Right lobe of liver (tissue), 6 donors: Measurements from ENCODE around the gene C11orf21. TPM values are rescaled to one million over a fixed set of nuclear protein-coding genes. Genes with fewer than 3 reads are reported as not detected.
A peak's percentile ranks its signal among the peaks of the same experiment; 100 is the strongest.

Source experiments
- ATAC-seq, 4 donors: fragments of 200-7000 bp; cut with Tn5 transposase; one replicate each; pipeline ENCODE4 v1.9.1; 2020; ENCODE audit warnings: mild to moderate bottlenecking in 4 of 4, moderate library complexity in 4 of 4
- DNase-seq, 3 donors: peaks; one replicate each; pipeline ENCODE4 v3.0.0-alpha.2; 2020
- H3K27ac ChIP-seq, 3 donors: fragments of 200-600 bp; one replicate each; pipeline ENCODE4 v1.8.0; 2022
- H3K27me3 ChIP-seq, 2 donors: fragments of 200-600 bp; one replicate each; pipeline ENCODE4 v1.8.0; 2022
- H3K36me3 ChIP-seq, 4 donors: fragments of 200-600 bp; sonication (generic) in 1 of 4; one replicate each; pipeline versions ENCODE4 v1.5.1 to v1.8.0; 2017 to 2022; ENCODE audit warnings: control low read depth in 1 of 4
- H3K4me1 ChIP-seq, 4 donors: fragments of 200-600 bp; sonication (generic) in 1 of 4; one replicate each; pipeline versions ENCODE4 v1.5.1 to v1.8.0; 2017 to 2022; ENCODE audit warnings: control low read depth in 1 of 4
- H3K4me3 ChIP-seq, 3 donors: fragments of 200-600 bp; one replicate each; pipeline ENCODE4 v1.8.0; 2022
- H3K9me3 ChIP-seq, 4 donors: fragments of 200-600 bp; sonication (generic) in 1 of 4; one replicate each; pipeline versions ENCODE4 v1.5.1 to v1.8.0; 2017 to 2022; ENCODE audit warnings: control low read depth in 1 of 4
- POLR2A ChIP-seq: fragments of 450-650 bp; IDR thresholded peaks from one replicate; pipeline ENCODE4 v1.6.1; 2017; ENCODE audit warnings: antibody characterized with exemption, mild to moderate bottlenecking
- WGBS: methylation state at CpG from one replicate; pipeline ENCODE4 v1.1.6; 2018; ENCODE audit warnings: low coverage, low lambda C conversion rate; ENCODE audit not compliant: insufficient coverage; ENCODE audit errors: missing lambda C conversion rate; 5-methylcytosine and 5-hydroxymethylcytosine counted together
- intact Hi-C, 2 donors: fragments of 100-400 bp; cut with DNase I; formaldehyde crosslinking; loops; one replicate each; pipeline versions ENCODE4 v1.11.2 to v1.14.1; 2022
- total RNA-seq, 6 experiments: library from RNA; depleted of rRNA in 2 of 6; stranded (reverse); fragments of >200 nt in 2 of 6; fragmentation: NEBNext Ultra II Directional in 3 of 6; extraction: Animal tissue kit (Norgen Biotek cat#: 25700) in 3 of 6; gene quantifications; one replicate each; pipeline versions ENCODE4 v1.1.0 to v1.2.4, GENCODE V29; 2016 to 2023
- TF ChIP-seq, protein P1 (sequence below), 4 donors: fragments of 200-600 bp in 3 of 4; fragments of 450-650 bp in 1 of 4; IDR thresholded peaks; one replicate each; pipeline versions ENCODE4 v1.5.1 to v1.8.0; 2016 to 2022; ENCODE audit warnings: antibody characterized with exemption in 4 of 4, mild to moderate bottlenecking in 2 of 4
- donor health status: DM: no; HTN: yes; CAD: no.
- donor health status: DM: no; HTN: no; CAD: no.
- donor health status: DM: no; HTN: no; CAD: no.
- donor health status: DM: no; HTN: yes; CAD: no.
- donor health status: DM: no; HTN: yes; CAD: no.

The C11orf21 gene
- total RNA-seq, 6 experiments from 2014 or later, result 0.25 to 0.51 (median 0.39) TPM

- Histone ChIP-seq H3K36me3 (no peaks in the 10 kb centered on the region), H3K4me3 (no peak overlapping the region), H3K27ac (no peak overlapping the region), H3K9me3 (no peaks in the 10 kb centered on the region), H3K4me1 (no peaks in the 10 kb centered on the region), H3K27me3 (no peaks in the 10 kb centered on the region)
- TF ChIP-seq, protein P1, sequence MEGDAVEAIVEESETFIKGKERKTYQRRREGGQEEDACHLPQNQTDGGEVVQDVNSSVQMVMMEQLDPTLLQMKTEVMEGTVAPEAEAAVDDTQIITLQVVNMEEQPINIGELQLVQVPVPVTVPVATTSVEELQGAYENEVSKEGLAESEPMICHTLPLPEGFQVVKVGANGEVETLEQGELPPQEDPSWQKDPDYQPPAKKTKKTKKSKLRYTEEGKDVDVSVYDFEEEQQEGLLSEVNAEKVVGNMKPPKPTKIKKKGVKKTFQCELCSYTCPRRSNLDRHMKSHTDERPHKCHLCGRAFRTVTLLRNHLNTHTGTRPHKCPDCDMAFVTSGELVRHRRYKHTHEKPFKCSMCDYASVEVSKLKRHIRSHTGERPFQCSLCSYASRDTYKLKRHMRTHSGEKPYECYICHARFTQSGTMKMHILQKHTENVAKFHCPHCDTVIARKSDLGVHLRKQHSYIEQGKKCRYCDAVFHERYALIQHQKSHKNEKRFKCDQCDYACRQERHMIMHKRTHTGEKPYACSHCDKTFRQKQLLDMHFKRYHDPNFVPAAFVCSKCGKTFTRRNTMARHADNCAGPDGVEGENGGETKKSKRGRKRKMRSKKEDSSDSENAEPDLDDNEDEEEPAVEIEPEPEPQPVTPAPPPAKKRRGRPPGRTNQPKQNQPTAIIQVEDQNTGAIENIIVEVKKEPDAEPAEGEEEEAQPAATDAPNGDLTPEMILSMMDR (IDR thresholded peaks at IDR 0.05), result no peak
- TF ChIP-seq POLR2A, result no peak
- ATAC-seq, result no peak
- WGBS, result 85% methylated on average over 9 of the region's 18 CpGs
- intact Hi-C loops, result no loop called here
- DNase-seq, result no peak
These were observed 39.2 kb downstream of the C11orf21 start for GRCh38 chr11:2262301-2263070.

DNA sequence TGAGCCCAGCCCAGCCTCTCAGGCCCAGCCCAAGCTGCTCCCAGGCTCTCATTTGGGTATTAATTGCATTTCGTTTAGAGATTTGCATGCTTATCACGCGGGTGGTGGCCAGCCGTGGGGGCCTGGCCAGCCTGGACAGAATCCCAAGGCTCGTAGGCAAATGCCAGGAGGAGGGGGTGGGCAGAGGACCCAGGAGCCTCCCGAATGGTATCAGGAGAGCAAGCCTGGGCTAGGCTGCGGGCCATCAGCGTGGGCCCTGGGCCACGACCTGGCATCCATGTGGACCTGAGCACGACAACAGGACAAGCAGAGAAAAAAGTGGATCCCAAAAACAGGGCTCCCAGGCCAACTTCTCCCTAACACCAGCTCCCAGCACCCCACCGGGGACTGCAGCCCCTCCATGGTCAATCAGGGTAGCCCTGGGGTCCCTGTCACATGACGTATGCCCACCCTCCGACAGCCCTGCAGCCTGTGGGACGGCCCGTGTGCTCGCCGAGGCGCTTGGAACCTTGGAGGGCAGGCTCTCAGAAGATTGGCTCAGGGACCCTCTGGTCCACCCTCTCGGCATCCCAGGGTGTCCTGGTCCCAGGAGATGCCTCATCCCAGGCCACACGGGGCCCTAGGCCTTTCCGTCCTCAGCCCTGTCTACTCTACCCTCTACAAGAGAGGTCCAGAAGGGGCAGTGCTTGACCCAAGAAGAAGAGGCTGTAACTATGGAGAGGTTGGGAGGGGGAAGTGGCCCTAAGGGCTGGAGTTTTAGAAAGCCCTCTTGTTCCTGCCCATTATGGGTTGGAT, 40.1 kb downstream of the C11orf21 start:
- Histone ChIP-seq H3K4me1 (no peaks in the 10 kb centered on the region), H3K36me3 (no peaks in the 10 kb centered on the region), H3K4me3 (no peak overlapping the region), H3K9me3 (no peaks in the 10 kb centered on the region), H3K27me3 (no peaks in the 10 kb centered on the region), H3K27ac (no peak overlapping the region)
- DNase-seq (no peak), ATAC-seq (no peak)
- 78% methylated on average over 3 of the region's 21 CpGs for WGBS
- intact Hi-C loops, result no loop called here
- TF ChIP-seq, protein P1 (IDR thresholded peaks at IDR 0.05), result no peak

- Histone ChIP-seq H3K36me3 (no peaks in the 10 kb centered on the region), H3K4me1 (no peaks in the 10 kb centered on the region), H3K27me3 (no peaks in the 10 kb centered on the region), H3K9me3 (no peaks in the 10 kb centered on the region), H3K27ac (no peak overlapping the region), H3K4me3 (no peak overlapping the region)
- 100% methylated on average over 2 of the region's 26 CpGs for WGBS
- DNase-seq (peak in 1 of 3 donors; percentile 40), ATAC-seq (no peak)
- no peak for TF ChIP-seq POLR2A
- TF ChIP-seq, protein P1 (IDR thresholded peaks at IDR 0.05), result no peak
- intact Hi-C loops, result no loop called here
These were observed 41.0 kb downstream of the C11orf21 start for GRCh38 chr11:2260491-2261364.

DNA sequence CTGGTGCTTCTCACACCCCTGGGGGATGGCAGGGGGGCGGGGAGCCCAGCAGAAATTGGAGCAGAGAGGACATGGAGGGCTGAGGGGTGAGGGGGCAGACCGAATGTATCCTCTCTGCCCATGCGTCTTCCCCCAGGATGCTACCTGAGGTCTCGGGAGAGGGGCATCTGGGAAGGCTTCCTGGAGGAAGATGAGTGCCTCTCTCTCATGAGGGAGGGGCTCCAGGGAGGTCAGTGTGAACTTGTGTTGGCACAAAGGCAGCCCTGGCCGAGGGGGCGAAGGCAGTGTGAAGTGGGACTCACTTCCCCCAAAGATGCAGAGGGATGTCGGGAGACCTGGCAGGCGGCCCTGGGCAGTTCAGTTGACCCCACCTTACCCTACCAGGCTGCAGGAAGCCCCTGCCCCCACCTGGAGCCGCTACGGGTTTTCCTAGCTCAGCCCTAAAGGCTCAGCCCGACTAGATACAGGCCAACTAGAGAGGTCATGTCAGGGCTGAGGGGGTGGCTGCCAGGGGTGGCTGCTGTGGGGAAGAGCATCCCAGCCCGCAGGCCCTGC, 41.7 kb downstream of the C11orf21 start:
- intact Hi-C loops, result no loop called here
- Histone ChIP-seq H3K4me1 (no peaks in the 10 kb centered on the region), H3K9me3 (no peaks in the 10 kb centered on the region), H3K36me3 (no peaks in the 10 kb centered on the region), H3K4me3 (no peak overlapping the region), H3K27ac (no peak overlapping the region), H3K27me3 (no peaks in the 10 kb centered on the region)
- TF ChIP-seq POLR2A, result no peak
- WGBS, result 71% methylated on average over 3 of the region's 12 CpGs
- DNase-seq (peak in 2 of 3 donors; percentile 7 to 39), ATAC-seq (no peak)
